HG03469 (cell line): ENCODE measurements around the gene PPARGC1A.

Experiments
- ATAC-seq: cut with Tn5 transposase; IDR thresholded peaks from one replicate; pipeline ENCODE4 v1.9.1; 2021; ENCODE audit warnings: mild to moderate bottlenecking, moderate library complexity, moderate number of reproducible peaks; ENCODE audit not compliant: unreplicated experiment

Gene PPARGC1A

GRCh38 chr4:23775694-23776093, 114.2 kb downstream of the PPARGC1A start:
- no peak for ATAC-seq

- no peak for ATAC-seq
These were observed 114.9 kb downstream of the PPARGC1A start for GRCh38 chr4:23774909-23775308.

GRCh38 chr4:23773884-23774636, 115.8 kb downstream of the PPARGC1A start:
- ATAC-seq = no peak

- no peak for ATAC-seq
These were observed 119.8 kb downstream of the PPARGC1A start for GRCh38 chr4:23770011-23770410.

GRCh38 chr4:23769406-23769805, 120.4 kb downstream of the PPARGC1A start:
- ATAC-seq = no peak

- no peak for ATAC-seq
These were observed 121.3 kb downstream of the PPARGC1A start for GRCh38 chr4:23768541-23768940.

GRCh38 chr4:23766344-23766743, 123.5 kb downstream of the PPARGC1A start:
- ATAC-seq = no peak

GRCh38 chr4:23763559-23763958, 126.3 kb downstream of the PPARGC1A start:
- no peak for ATAC-seq

GRCh38 chr4:23762551-23762950, 127.3 kb downstream of the PPARGC1A start:
- ATAC-seq = no peak

- no peak for ATAC-seq
These were observed 130.8 kb downstream of the PPARGC1A start for GRCh38 chr4:23759066-23759465.

GRCh38 chr4:23754688-23755087, 135.2 kb downstream of the PPARGC1A start:
- ATAC-seq = no peak

GRCh38 chr4:23750125-23750524, 139.7 kb downstream of the PPARGC1A start:
- ATAC-seq = no peak

GRCh38 chr4:23747281-23747735, 142.5 kb downstream of the PPARGC1A start:
- ATAC-seq = no peak

- no peak for ATAC-seq
These were observed 143.2 kb downstream of the PPARGC1A start for GRCh38 chr4:23746672-23747071.

GRCh38 chr4:23746027-23746426, 143.8 kb downstream of the PPARGC1A start:
- ATAC-seq = no peak

- no peak for ATAC-seq
These were observed 144.5 kb downstream of the PPARGC1A start for GRCh38 chr4:23745377-23745776.
